ENCODE measurements around the gene PPFIA1. TPM values are rescaled to one million over a fixed set of nuclear protein-coding genes. Genes with fewer than 3 reads are reported as not detected.
"Not testable (repeated sequence)": the region's sequence is repeated elsewhere in the genome, so short reads cannot be mapped to it uniquely, and the experiment has no call there.

PPFIA1 gene
- total RNA-seq, 4 donors from 2014 or later: 43.7 to 82.8 (median 69.3) TPM

DNA sequence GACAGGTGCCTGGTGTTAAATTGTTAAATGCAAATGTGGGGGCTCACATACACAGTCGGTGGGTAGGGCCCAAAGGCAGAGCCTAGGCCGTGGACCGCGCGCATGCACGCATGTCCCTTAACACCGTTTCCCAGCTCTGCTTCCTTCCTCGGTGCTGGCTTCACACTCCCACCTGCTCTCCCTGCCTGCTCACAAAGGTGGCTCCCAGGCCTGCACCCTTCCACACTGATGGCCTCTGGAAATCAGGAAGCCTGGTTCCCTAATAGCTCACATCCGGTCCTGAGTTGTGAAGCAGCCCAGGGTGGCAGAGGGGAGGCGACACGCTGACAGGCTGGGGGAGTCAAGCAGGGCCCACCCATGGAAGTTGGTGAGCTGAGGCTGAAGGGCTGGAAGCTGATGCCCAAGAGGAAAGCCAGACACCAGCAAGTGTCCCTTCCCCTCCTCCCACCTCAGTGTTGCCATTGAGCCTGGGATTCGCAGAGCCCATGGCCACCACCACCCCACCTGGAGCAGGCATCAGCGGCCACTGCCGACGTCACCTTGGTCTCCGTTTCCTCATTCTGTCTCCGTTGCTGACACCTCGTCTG is 114.2 kb downstream of the PPFIA1 start:
- WGBS, 2 donors: 82 to 83% methylated on average over 16 to 18 of the region's 18 CpGs
- no peak for TF ChIP-seq EP300 (IDR thresholded peaks at IDR 0.05)
- TF ChIP-seq, protein P1, sequence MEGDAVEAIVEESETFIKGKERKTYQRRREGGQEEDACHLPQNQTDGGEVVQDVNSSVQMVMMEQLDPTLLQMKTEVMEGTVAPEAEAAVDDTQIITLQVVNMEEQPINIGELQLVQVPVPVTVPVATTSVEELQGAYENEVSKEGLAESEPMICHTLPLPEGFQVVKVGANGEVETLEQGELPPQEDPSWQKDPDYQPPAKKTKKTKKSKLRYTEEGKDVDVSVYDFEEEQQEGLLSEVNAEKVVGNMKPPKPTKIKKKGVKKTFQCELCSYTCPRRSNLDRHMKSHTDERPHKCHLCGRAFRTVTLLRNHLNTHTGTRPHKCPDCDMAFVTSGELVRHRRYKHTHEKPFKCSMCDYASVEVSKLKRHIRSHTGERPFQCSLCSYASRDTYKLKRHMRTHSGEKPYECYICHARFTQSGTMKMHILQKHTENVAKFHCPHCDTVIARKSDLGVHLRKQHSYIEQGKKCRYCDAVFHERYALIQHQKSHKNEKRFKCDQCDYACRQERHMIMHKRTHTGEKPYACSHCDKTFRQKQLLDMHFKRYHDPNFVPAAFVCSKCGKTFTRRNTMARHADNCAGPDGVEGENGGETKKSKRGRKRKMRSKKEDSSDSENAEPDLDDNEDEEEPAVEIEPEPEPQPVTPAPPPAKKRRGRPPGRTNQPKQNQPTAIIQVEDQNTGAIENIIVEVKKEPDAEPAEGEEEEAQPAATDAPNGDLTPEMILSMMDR (IDR thresholded peaks at IDR 0.05): no peak
- no peak for TF ChIP-seq POLR2A (IDR thresholded peaks at IDR 0.05)
- Histone ChIP-seq H3K36me3 (peaks cover 0 to 49% (median 5%) of the 10 kb centered on the region in 3 donors), H3K27me3 (no peaks in the 10 kb centered on the region), H3K4me3 (no peak overlapping the region), H3K27ac (peak overlapping the region in 2 of 4 donors; percentile 8 to 33), H3K9me3 (no peaks in the 10 kb centered on the region), H3K4me1 (peaks cover 0 to 34% (median 10%) of the 10 kb centered on the region in 4 donors)
- no peak for DNase-seq (ENCODE audit: low spot score in 2 of 2)

DNA sequence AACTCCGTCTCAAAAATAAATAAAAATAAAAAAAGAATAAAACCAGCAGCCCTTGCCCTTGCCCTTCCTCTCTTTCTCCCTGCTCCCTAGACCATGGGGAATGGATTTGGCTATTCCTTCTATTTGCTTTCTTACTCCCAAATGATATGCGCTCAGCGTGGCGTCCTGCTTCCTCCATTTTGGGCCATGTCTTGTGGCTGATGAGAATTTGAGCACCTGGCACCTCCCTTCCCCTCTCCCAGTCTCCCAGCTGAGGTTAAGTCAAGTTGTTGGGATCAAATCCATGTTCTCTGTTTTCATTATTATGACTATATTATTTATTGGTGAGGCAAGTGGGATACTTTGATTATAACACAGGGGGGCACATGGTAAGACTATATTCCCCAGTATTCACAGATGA is 117.1 kb downstream of the PPFIA1 start:
- TF ChIP-seq POLR2A (IDR thresholded peaks at IDR 0.05): no peak
- no peak for TF ChIP-seq EP300 (IDR thresholded peaks at IDR 0.05)
- TF ChIP-seq, protein P1 (IDR thresholded peaks at IDR 0.05): no peak
- no peak overlapping the region for H3K27ac ChIP-seq
- no peaks in the 10 kb centered on the region for H3K9me3 ChIP-seq
- WGBS, 2 donors: 93% methylated on average over 4 of the region's 4 CpGs
- no peaks in the 10 kb centered on the region for H3K27me3 ChIP-seq
- DNase-seq (ENCODE audit: low spot score in 2 of 2): no peak
- peaks cover 0 to 28% (median 0%) of the 10 kb centered on the region in 3 donors for H3K36me3 ChIP-seq
- H3K4me3 ChIP-seq: no peak overlapping the region
- H3K4me1 ChIP-seq: peaks cover 0 to 23% (median 6%) of the 10 kb centered on the region in 4 donors

DNA sequence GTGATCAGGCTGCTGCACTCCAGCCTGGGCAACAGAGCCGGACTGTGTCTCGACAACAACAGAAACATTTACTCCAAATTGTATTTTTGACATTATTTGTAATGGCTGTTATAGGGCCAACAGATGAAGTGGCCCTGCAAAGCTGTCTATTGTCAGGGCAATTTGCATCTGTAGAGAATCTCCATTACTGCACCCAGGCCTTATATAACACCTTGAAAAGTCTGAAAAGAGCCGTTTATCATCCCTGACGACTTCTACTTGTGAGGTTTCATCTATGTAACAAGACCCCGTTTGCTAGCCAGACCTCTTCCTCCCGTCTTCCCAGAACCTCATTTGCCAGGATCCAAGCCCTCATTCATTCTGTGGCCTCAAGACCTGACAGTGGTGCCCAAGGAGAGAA is 118.7 kb downstream of the PPFIA1 start:
- Histone ChIP-seq H3K9me3 (no peaks in the 10 kb centered on the region), H3K4me1 (peaks cover 0 to 6% (median 0%) of the 10 kb centered on the region in 4 donors), H3K4me3 (no peak overlapping the region), H3K27me3 (no peaks in the 10 kb centered on the region), H3K27ac (no peak overlapping the region), H3K36me3 (peaks cover 0 to 24% (median 0%) of the 10 kb centered on the region in 3 donors)
- WGBS, 2 donors: 79 to 84% methylated on average over 6 of the region's 6 CpGs
- TF ChIP-seq, protein P1 (IDR thresholded peaks at IDR 0.05): no peak
- TF ChIP-seq EP300 (IDR thresholded peaks at IDR 0.05) (no peak), POLR2A (IDR thresholded peaks at IDR 0.05) (no peak)
- no peak for DNase-seq (ENCODE audit: low spot score in 2 of 2)

DNA sequence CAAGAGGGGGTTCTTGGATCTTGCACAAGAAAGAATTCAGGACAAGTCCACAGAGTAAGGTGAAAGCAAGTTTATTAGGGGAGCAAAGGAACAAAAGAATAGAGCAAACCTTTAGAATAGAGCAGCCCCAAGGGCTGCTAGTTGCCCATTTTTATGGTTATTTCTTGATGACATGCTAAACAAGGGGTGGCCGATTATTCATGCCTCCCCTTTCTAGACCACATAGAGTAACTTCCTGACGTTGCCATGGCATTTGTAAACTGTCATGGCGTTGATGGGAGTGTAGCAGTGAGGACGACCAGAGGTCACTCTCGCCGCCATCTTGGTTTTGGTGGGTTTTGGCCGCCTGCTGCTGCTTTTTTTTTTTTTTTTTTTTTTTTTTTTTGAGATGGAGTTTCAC is 120.4 kb downstream of the PPFIA1 start:
- DNase-seq (ENCODE audit: low spot score in 2 of 2); H3K36me3 ChIP-seq; H3K27me3 ChIP-seq; H3K27ac ChIP-seq; H3K4me3 ChIP-seq; H3K9me3 ChIP-seq; H3K4me1 ChIP-seq: not testable (repeated sequence)
- WGBS, 2 donors: 90 to 96% methylated on average over 7 of the region's 7 CpGs

DNA sequence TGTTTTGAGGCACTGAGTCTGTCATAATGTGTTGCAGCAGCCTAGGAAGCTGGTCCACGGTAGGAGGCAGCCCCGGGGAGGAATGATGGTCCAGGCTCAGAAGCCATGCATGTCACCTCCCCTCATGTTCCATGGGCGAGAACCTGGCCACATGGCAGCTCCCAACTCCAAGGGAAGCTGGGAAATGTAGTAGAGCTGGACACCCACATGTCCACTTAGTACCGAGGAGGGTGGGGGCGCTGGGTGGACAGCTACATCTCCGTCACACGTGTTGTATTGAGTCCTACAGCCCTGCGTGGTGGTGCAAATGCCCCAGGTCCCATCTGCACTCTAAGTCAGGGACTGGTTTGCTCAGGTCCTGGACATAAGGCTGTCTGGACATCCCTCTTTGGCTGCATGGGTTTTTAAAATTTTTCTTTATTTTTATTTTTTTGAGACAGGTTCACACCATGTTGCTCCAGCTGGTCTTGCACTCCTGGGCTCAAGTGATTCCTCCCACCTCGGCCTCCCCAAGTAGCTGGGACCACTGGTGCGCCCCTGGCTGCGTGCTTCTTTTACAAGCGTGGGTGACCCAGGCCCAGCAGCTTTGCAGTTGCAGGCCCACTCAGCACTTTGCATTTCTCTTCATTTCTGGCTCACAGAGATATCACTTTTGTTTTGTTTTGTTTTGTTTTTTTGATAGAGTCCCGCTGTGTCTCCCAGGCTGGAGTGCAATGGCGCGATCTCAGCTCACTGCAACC is 123.9 kb downstream of the PPFIA1 start:
- H3K4me3 ChIP-seq: no peak overlapping the region
- H3K27me3 ChIP-seq: no peaks in the 10 kb centered on the region
- WGBS, 2 donors: 96 to 98% methylated on average over 14 of the region's 15 CpGs
- TF ChIP-seq EP300 (IDR thresholded peaks at IDR 0.05): no peak
- TF ChIP-seq, protein P1 (IDR thresholded peaks at IDR 0.05): no peak
- TF ChIP-seq POLR2A (IDR thresholded peaks at IDR 0.05): no peak
- no peak for DNase-seq (ENCODE audit: low spot score in 2 of 2)
- H3K9me3 ChIP-seq: no peaks in the 10 kb centered on the region
- H3K27ac ChIP-seq: no peak overlapping the region
- peaks cover 0 to 19% (median 10%) of the 10 kb centered on the region in 4 donors for H3K4me1 ChIP-seq
- H3K36me3 ChIP-seq: no peaks in the 10 kb centered on the region
